Measurements from ENCODE around the gene MMP24OS.

- TF ChIP-seq CTCF (IDR thresholded peaks at IDR 0.05) = no peak
- TF ChIP-seq EP300 (IDR thresholded peaks at IDR 0.05) = no peak
Observed at GRCh38 chr20:35326740-35327073, 48.8 kb upstream of the MMP24OS start.
